Measurements from ENCODE around the gene SOX8. TPM values are rescaled to one million over a fixed set of nuclear protein-coding genes. Genes with fewer than 3 reads are reported as not detected.

SOX8 gene
- total and polyA plus RNA-seq, 2 donors from 2014 or later = 0.17 to 1.0 TPM

DNA sequence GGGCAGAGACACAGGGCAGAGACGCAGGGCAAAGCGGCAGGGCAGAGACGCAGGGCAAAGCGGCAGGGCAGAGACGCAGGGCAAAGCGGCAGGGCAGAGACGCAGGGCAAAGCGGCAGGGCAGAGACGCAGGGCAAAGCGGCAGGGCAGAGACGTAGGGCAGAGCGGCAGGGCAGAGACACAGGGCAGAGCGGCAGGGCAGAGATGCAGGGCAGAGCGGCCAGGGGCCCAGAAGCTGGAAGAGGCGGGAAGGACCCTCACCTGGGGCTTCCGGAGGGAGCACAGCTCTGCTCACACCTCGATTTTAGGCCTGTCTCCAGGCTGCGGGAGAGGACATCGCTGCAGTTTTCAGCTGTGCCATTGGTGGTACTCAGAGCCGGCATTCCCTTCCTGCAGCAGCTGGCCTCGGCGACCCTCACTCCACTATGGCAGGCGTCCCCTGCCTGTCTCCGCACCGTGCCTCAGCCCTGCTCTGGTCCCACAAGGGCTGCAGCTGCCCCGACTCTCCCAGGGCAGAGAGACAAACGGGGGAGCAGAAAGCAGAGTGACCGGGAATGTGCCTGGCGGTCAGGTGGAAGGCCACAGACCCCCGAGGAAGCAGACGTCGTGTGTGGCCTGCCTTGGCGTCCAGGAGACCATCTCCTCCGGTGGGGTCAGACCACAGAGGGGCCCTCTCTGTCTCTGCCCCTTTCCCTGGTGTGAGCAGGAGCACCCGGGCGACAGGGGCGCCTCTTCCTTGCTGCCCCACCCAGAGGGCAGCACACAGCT lies 29.9 kb downstream of the SOX8 start:
- H3K9ac ChIP-seq (ENCODE audit: low read length in 3 of 3) = no peak overlapping the region
- H3K4me3 ChIP-seq (ENCODE audit: low read length in 3 of 3) = no peak overlapping the region
- no peaks in the 10 kb centered on the region for H3K36me3 ChIP-seq (ENCODE audit: control insufficient read depth in 2 of 3, insufficient read depth in 3 of 3, low read length in 3 of 3)
- intact Hi-C loops (cut with DNase I) = no loop called here
- DNase-seq (no peak), FAIRE-seq (no peak)
- H3K27me3 ChIP-seq (ENCODE audit: control insufficient read depth, insufficient read depth, low read length) = no peaks in the 10 kb centered on the region
- TF ChIP-seq, protein P1, sequence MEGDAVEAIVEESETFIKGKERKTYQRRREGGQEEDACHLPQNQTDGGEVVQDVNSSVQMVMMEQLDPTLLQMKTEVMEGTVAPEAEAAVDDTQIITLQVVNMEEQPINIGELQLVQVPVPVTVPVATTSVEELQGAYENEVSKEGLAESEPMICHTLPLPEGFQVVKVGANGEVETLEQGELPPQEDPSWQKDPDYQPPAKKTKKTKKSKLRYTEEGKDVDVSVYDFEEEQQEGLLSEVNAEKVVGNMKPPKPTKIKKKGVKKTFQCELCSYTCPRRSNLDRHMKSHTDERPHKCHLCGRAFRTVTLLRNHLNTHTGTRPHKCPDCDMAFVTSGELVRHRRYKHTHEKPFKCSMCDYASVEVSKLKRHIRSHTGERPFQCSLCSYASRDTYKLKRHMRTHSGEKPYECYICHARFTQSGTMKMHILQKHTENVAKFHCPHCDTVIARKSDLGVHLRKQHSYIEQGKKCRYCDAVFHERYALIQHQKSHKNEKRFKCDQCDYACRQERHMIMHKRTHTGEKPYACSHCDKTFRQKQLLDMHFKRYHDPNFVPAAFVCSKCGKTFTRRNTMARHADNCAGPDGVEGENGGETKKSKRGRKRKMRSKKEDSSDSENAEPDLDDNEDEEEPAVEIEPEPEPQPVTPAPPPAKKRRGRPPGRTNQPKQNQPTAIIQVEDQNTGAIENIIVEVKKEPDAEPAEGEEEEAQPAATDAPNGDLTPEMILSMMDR (IDR thresholded peaks at IDR 0.05; ENCODE audit: borderline replicate concordance, extremely low read depth, insufficient read depth) = no peak
- no peaks in the 10 kb centered on the region for H3K9me3 ChIP-seq (ENCODE audit: control insufficient read depth in 2 of 3, insufficient read depth in 1 of 3, low read length in 3 of 3)
- no peaks in the 10 kb centered on the region for H3K4me1 ChIP-seq (ENCODE audit: control insufficient read depth in 2 of 3, insufficient read depth in 2 of 3, low read depth in 1 of 3, low read length in 3 of 3)
- H3K27ac ChIP-seq (ENCODE audit: low read depth in 2 of 2, low read length in 2 of 2) = no peak overlapping the region

DNA sequence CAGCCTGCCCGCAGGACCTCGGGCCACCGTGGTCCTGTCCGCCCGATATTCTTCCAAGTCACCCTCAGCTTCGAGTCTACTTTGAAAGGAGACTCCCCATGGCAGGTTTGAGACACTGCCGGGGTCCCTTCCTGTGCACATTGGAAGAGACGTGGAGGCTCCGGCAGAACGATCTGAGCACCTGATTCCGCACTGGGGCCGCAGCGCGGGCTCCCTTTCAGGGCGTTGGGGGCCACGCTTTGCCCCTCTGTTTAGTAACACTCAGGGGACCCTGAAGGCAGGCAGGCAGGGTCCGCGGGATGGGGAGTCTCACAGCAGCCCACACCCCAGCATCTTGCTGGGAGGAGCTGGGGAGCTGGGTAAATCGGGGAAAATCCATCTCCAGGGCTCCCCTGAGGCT lies 30.6 kb downstream of the SOX8 start:
- FAIRE-seq (no peak), DNase-seq (no peak)
- TF ChIP-seq, protein P1 (IDR thresholded peaks at IDR 0.05; ENCODE audit: borderline replicate concordance, extremely low read depth, insufficient read depth) = no peak
- Histone ChIP-seq H3K4me1 (ENCODE audit: control insufficient read depth in 2 of 3, insufficient read depth in 2 of 3, low read depth in 1 of 3, low read length in 3 of 3) (no peaks in the 10 kb centered on the region), H3K9me3 (ENCODE audit: control insufficient read depth in 2 of 3, insufficient read depth in 1 of 3, low read length in 3 of 3) (no peaks in the 10 kb centered on the region), H3K4me3 (ENCODE audit: low read length in 3 of 3) (no peak overlapping the region), H3K27ac (ENCODE audit: low read depth in 2 of 2, low read length in 2 of 2) (no peak overlapping the region), H3K27me3 (ENCODE audit: control insufficient read depth, insufficient read depth, low read length) (no peaks in the 10 kb centered on the region), H3K36me3 (ENCODE audit: control insufficient read depth in 2 of 3, insufficient read depth in 3 of 3, low read length in 3 of 3) (no peaks in the 10 kb centered on the region), H3K9ac (ENCODE audit: low read length in 3 of 3) (no peak overlapping the region)
- intact Hi-C loops (cut with DNase I) = no loop called here

DNA sequence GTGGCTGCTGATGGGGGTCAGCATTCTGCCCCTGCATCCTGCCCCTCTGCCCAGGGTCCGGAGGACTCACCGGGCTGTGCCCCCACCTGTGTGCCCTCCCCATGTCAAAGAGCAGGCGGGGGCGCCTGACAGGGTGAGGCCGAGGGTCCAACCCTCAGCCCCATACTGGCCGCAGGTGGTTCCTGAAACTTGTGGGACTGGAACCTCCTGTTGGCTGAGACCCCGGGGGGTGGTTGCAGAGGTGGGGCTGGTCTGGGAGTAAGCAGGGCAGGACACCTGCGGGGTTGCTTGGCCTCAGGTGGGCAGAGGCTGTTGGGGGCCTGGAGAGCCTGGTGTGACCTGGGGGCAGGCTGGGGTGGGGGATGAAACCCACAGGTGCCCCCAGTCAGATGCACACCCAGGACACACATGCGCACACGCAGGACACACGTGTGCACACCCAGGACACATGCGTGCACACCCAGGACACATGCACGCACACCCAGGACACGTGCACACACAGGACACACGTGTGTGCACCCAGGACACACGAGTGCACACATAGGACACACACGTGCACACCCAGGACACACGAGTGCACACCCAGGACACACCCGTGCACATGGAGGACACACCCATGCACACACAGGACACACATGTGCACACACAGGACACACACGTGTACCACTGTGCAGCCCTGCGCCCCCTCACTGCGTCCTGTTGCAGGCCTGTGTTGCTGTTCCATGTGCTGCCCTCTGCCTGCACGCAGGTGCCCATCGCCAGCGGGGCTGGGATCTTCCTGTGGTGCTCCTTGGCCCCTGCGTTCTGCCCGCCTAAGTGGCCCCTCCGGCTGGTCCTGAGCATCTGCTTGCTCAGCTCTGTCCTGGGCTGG lies 31.4 kb downstream of the SOX8 start:
- FAIRE-seq (no peak), DNase-seq (no peak)
- no peaks in the 10 kb centered on the region for H3K9me3 ChIP-seq (ENCODE audit: control insufficient read depth in 2 of 3, insufficient read depth in 1 of 3, low read length in 3 of 3)
- no peaks in the 10 kb centered on the region for H3K27me3 ChIP-seq (ENCODE audit: control insufficient read depth, insufficient read depth, low read length)
- no peak overlapping the region for H3K9ac ChIP-seq (ENCODE audit: low read length in 3 of 3)
- TF ChIP-seq, protein P1 (IDR thresholded peaks at IDR 0.05; ENCODE audit: borderline replicate concordance, extremely low read depth, insufficient read depth) = no peak
- no peaks in the 10 kb centered on the region for H3K4me1 ChIP-seq (ENCODE audit: control insufficient read depth in 2 of 3, insufficient read depth in 2 of 3, low read depth in 1 of 3, low read length in 3 of 3)
- intact Hi-C loops (cut with DNase I) = no loop called here
- no peak overlapping the region for H3K4me3 ChIP-seq (ENCODE audit: low read length in 3 of 3)
- no peaks in the 10 kb centered on the region for H3K36me3 ChIP-seq (ENCODE audit: control insufficient read depth in 2 of 3, insufficient read depth in 3 of 3, low read length in 3 of 3)
- no peak overlapping the region for H3K27ac ChIP-seq (ENCODE audit: low read depth in 2 of 2, low read length in 2 of 2)
